ENCODE measurements around the gene RFTN2.

Gene RFTN2

GRCh38 chr2:197606180-197606579, 69.2 kb downstream of the RFTN2 start:
- H3K4me2 ChIP-seq (ENCODE audit: insufficient read depth, low read length): no peak overlapping the region

DNA sequence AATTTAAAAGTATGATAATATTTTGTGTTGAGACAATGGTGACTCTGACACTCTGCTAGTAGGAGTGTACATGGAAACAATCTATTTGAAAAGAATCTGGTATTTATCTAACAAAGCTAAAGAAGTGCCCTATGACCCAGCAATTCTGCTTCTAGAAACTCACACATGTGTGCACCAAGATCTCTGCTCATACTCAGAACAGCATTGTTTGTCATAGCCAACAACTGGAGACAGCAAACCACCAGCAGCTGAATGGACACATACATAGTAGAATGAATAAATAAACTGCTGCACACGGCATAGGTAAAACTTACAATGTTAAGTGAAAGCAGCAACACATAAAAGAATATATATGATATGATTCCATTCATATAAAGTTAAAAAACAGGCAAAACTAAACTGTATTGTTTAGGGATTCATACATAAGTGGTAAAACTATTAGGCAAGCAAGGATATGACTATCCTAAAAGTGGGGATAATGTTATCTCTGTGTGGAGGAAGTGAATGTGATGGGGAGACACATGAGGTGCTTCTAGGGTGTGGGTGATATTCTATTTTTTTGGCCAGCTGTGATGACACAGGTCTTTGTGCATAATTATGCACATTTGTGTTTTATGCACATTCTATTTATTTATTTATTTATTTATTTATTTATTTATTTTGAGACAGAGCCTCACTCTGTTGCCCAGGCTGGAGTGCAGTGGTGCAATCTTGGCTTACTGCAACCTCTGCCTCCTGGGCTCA, 71.1 kb downstream of the RFTN2 start:
- Histone ChIP-seq H3K4me3 (ENCODE audit: low read depth in 1 of 2, low read length in 2 of 2) (no peak overlapping the region), H3K4me1 (ENCODE audit: insufficient read depth, low read length) (no peaks in the 10 kb centered on the region), H3K27ac (ENCODE audit: low read length) (no peak overlapping the region), H3K9ac (ENCODE audit: low read depth, low read length) (no peak overlapping the region), H2AFZ (ENCODE audit: low read depth, low read length) (no peak overlapping the region), H3K36me3 (ENCODE audit: insufficient read depth, low read length) (no peaks in the 10 kb centered on the region), H3K4me2 (ENCODE audit: insufficient read depth, low read length) (no peak overlapping the region), H4K20me1 (ENCODE audit: insufficient read depth, low read length) (no peaks in the 10 kb centered on the region), H3K27me3 (ENCODE audit: insufficient read depth, low read length, poor library complexity) (no peaks in the 10 kb centered on the region), H3K9me3 (ENCODE audit: insufficient read depth, low read length, severe bottlenecking) (no peaks in the 10 kb centered on the region), H3K79me2 (ENCODE audit: insufficient read depth, low read length) (no peaks in the 10 kb centered on the region)
- DNase-seq: no peak
- no peak for ATAC-seq (ENCODE audit: insufficient read depth, low read depth)
- TF ChIP-seq EZH2 (IDR thresholded peaks at IDR 0.05; ENCODE audit: borderline replicate concordance, low read depth, low read length, severe bottlenecking): no peak
- TF ChIP-seq CTCF (IDR thresholded peaks at IDR 0.05; ENCODE audit: borderline replicate concordance, extremely low read depth, low read length, poor library complexity, severe bottlenecking): no peak

More at GRCh38 chr2:197606180-197606579, 69.2 kb downstream of the RFTN2 start:
- H3K79me2 ChIP-seq (ENCODE audit: insufficient read depth, low read length): no peaks in the 10 kb centered on the region
- TF ChIP-seq EZH2 (IDR thresholded peaks at IDR 0.05; ENCODE audit: borderline replicate concordance, low read depth, low read length, severe bottlenecking): no peak
- no peak for TF ChIP-seq CTCF (IDR thresholded peaks at IDR 0.05; ENCODE audit: borderline replicate concordance, extremely low read depth, low read length, poor library complexity, severe bottlenecking)
- H3K27ac ChIP-seq (ENCODE audit: low read length): no peak overlapping the region
- no peak overlapping the region for H2AFZ ChIP-seq (ENCODE audit: low read depth, low read length)
- H3K4me1 ChIP-seq (ENCODE audit: insufficient read depth, low read length): no peaks in the 10 kb centered on the region
- no peaks in the 10 kb centered on the region for H3K36me3 ChIP-seq (ENCODE audit: insufficient read depth, low read length)
- no peaks in the 10 kb centered on the region for H3K9me3 ChIP-seq (ENCODE audit: insufficient read depth, low read length, severe bottlenecking)
- ATAC-seq (ENCODE audit: insufficient read depth, low read depth): no peak
- H3K9ac ChIP-seq (ENCODE audit: low read depth, low read length): no peak overlapping the region
- no peak overlapping the region for H3K4me3 ChIP-seq (ENCODE audit: low read depth in 1 of 2, low read length in 2 of 2)
- DNase-seq: no peak
- no peaks in the 10 kb centered on the region for H3K27me3 ChIP-seq (ENCODE audit: insufficient read depth, low read length, poor library complexity)
- H4K20me1 ChIP-seq (ENCODE audit: insufficient read depth, low read length): no peaks in the 10 kb centered on the region

DNA sequence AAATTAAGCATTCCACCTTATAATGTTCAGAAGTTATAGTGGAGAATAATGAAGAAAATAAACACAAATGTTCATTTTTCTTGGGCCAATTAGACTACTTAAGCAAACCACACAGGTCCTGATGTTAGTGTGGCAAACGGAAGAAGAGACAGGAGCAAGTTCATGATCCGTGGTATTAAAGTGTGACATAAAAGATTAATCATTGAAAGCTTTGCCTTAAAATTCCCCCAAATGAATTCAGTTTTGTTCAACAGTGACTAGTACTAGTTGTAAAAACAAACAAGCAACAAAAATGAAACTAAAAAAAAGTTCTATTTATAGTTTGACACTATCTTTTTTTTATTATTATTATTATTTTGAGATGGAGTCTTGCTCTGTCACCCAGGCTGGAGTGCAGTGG, 73.7 kb downstream of the RFTN2 start:
- no peak for DNase-seq
- Histone ChIP-seq H4K20me1 (ENCODE audit: insufficient read depth, low read length) (no peaks in the 10 kb centered on the region), H3K79me2 (ENCODE audit: insufficient read depth, low read length) (no peaks in the 10 kb centered on the region), H3K27me3 (ENCODE audit: insufficient read depth, low read length, poor library complexity) (peaks cover 2% of the 10 kb centered on the region), H3K4me3 (ENCODE audit: low read depth in 1 of 2, low read length in 2 of 2) (no peak overlapping the region), H3K4me1 (ENCODE audit: insufficient read depth, low read length) (no peaks in the 10 kb centered on the region), H3K4me2 (ENCODE audit: insufficient read depth, low read length) (no peak overlapping the region), H3K36me3 (ENCODE audit: insufficient read depth, low read length) (no peaks in the 10 kb centered on the region), H3K9me3 (ENCODE audit: insufficient read depth, low read length, severe bottlenecking) (no peaks in the 10 kb centered on the region), H3K9ac (ENCODE audit: low read depth, low read length) (no peak overlapping the region), H3K27ac (ENCODE audit: low read length) (no peak overlapping the region), H2AFZ (ENCODE audit: low read depth, low read length) (no peak overlapping the region)
- TF ChIP-seq CTCF (IDR thresholded peaks at IDR 0.05; ENCODE audit: borderline replicate concordance, extremely low read depth, low read length, poor library complexity, severe bottlenecking): no peak
- no peak for TF ChIP-seq EZH2 (IDR thresholded peaks at IDR 0.05; ENCODE audit: borderline replicate concordance, low read depth, low read length, severe bottlenecking)
- no peak for ATAC-seq (ENCODE audit: insufficient read depth, low read depth)
